DMS 273 (cell line): ENCODE data around the gene TMCC3.
"Not testable (repeated sequence)": the region's sequence is repeated elsewhere in the genome, so short reads cannot be mapped to it uniquely, and the experiment has no call there.

Experiments
- DNase-seq: peaks from one replicate; lab custom pipeline; 2025; ENCODE audit not compliant: unreplicated experiment; lab: John Stamatoyannopoulos, UW

TMCC3 gene

DNA sequence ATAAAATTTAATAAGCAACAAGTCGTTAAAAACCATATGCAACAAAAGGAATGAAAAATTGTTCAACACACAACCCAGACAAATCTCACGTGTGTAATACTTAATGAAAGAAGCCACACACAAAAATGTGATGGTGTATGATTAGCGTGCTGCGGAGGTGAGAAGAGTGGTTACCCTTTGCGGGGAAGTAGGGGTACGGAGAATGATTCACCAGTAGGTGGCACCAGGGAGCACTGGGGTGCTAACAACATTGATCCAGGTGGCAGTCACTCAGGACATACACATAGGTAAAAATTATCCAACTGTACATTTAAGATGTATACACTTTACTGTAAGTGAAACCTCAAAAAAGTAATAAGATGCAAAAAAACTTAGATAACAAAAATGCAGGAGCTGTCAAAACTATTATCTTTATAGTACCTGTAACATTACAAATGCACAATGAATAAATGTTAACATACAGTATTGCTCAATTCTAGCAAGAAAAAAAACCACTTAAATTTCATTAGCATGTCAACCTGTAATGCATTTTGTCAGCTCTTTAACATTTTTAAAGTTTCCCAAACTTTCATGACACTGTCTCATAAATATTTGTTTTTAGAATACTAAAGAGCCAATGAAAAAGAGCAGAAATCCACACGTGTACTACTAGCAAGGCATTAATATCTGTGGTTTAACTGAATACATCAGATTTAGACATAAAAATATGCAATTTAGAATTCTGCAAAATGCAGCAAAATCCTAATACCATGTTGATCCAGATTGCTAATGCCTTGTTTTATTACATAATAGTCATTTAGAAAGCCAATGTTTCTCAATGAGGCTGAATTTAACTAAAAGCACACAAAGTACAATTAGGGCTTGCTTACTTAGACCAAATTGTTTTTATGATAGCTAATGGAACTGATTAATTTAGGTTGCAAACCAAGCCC, 46.7 kb downstream of the TMCC3 start:
- peak; percentile 20 for DNase-seq

DNA sequence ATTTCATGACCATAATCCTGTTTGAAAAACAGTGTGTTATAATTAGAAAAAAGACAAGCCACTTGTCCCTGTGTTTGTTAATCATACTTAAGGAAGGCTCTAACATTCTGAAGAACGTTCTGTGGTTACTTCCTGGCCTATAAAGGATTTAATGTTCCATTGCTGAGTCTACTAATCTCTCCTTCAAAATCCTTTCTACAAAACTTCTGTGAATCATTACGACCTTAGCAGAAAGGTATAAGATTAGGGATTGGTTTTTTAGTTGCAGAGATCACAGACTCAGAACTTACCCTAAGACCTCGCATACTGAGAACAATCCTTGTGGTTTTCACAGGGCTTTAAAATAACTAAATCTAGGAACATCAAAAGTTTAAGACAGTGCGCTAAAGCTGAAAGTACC, 48.3 kb downstream of the TMCC3 start:
- DNase-seq, result no peak

DNA sequence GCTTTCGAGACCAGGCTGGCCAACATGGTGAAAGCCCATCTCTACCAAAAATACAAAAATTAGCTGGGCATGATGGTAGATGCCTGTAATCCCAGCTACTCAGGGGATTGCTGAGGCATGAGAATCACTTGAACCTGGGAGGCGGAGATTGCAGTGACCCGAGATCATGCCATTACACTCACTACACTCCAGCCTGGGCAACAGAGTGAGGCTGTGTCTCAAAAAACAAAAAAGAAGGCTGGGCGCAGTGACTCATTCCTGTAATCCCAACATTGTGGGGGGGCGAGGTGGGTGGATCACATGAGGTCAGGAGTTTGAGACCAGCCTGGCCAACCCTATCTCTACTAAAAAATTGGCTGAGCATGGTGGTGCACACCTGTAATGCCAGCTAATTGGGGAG, 49.0 kb downstream of the TMCC3 start:
- not testable (repeated sequence) for DNase-seq

DNA sequence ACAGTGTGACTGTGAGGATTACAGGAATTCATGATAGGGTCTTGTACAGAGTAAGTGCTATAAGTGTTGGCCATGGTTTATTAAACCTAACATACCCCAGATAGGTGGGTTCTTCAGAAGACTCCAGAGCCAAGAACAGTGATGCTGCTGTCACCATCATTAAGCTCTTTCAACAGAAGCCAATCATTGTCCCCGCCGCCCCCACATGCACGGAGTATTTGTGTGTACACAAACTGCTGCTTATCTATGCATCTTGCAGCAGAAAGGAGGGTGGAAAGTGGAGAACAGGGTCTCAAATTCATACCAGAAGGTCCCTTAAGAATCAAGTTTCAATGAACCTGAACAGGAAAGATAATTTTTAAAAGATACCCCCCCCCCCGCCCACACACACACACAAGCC, 51.2 kb downstream of the TMCC3 start:
- no peak for DNase-seq

DNA sequence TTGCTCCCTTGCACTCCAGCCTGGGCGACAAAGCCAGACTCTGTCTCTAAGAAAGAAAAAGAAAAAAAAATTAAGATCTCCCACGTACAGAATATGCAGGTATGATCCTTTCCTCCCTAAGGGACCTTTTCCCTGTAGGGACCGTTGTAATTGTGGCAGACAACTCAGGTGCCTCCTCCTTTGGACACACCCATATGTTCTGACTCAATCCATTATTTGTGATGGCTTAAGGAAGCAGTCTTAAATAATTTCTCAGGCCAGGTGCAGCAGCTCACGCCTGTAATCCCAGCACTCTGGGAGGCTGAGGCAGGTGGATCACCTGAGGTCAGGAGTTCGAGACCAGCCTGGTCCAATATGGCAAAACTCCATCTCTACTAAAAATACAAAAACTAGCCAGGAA, 53.1 kb downstream of the TMCC3 start:
- no peak for DNase-seq

DNA sequence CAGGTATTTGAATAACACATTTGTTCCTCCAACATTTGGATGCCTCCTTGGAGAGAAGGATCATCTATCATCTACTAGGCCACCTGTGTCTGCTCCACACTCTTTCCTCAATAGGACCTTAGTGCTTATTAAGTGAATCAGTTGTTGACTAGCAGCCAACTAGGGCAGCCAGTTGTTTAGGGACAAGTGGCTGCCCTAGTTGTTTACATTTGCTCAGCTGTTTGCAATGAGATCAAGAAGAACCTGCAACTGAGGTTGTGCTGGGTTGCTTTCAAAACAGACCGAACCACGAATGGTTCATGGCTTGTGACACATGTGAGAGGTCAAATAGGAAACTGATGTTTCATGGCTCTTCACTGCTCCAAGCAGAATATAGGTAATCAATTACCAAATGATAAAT, 53.8 kb downstream of the TMCC3 start:
- DNase-seq, result no peak

DNA sequence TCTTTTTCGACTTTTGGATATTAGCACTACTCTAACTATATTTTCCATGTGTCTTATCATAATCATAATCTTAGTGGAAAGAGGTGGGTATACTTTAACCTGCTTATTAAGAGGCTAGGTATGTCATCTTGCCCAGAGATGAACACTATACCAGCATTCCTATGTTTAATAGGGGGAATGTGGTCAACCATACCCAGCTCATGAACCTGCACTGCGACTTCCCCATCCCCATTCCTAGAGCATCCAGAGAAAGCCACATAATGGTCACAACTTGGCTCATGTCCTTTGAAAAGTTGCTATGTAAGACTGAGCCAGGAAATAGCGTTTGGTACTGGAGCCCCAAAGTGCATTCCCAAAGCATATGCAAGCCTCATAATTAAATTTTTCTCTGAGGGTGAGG, 55.2 kb downstream of the TMCC3 start:
- no peak for DNase-seq

DNA sequence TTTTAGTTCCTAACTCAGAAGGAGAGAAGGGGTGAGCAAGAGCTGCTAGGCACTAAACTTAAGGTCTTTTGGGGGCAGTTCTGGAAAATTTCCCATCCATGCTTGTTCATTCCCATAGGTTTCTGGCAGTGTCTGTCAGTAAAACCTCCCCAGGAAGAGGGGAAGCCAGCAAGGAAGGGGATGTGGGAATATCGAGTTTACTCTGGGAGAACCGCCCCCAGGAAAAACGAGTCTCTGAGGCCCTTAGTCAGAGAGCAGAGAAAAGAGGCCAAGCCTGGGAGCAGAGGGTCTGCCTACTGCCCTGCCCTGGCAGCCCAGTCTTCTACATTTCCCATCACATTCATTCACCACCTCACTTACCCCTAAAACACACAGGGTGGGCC, 55.9 kb downstream of the TMCC3 start:
- DNase-seq, result no peak

DNA sequence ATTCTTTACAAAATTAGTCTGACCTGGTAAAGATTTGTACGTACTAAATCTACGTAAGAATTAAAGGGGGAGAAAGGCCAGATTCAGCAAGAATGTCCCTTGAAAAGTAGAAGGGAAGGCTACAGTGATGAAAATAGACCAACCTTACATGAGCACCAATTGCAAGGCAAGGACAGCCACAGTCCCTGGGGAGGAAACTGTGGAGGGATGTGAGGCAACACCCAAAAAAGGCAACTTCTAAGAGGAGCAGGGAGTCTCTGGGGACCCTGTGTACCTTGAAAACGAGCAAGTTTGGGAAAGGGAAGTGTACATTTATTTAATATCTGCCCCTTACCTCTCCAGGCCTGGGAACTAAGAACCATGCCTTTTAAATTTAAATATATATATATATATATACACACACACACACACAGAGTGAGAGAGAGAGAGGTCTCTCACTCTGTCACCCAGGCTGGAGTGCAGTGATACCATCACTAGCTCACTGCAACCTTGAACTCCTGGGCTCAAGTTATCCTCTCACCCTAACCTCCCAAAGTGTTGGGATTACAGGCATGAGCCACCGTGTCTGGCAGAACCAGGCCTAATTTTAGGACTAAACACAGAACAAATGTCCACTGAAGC, 56.4 kb downstream of the TMCC3 start:
- no peak for DNase-seq

DNA sequence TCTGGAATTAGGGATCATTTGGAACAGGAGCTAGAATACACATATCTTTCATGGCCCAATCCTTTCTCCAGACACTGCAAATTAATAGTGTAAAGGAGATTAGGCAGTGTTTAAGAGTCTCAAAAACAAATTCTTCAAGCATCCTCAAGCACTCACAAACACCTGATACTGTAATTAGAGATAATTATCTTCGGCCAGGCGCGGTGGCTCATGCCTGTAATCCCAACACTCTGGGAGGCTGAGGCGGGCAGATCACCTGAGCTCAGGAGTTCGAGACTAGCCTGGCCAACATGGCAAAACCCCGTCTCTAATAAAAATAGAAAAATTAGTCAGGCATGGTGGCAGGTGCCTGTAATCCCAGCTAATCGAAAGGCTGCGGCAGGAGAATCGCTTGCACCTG, 57.6 kb downstream of the TMCC3 start:
- not testable (repeated sequence) for DNase-seq

DNA sequence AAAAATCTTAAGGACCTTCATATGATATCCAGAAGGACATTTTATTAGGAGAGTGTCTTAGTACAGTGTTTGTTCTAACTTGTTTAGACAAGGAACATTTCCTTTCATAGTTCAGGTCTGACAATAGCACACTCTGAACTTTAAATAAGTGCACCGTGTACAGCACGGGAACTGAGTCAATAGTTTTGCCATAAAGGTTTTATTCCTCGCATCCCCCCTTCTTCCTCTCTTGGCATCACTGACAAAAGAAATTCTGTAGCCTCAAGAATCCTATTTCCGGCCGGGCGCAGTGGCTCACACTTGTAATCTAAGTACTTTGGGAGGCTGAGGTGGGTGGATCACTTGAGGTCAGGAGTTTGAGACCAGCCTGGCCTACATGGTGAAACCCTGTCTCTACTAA, 58.3 kb downstream of the TMCC3 start:
- DNase-seq, result no peak

DNA sequence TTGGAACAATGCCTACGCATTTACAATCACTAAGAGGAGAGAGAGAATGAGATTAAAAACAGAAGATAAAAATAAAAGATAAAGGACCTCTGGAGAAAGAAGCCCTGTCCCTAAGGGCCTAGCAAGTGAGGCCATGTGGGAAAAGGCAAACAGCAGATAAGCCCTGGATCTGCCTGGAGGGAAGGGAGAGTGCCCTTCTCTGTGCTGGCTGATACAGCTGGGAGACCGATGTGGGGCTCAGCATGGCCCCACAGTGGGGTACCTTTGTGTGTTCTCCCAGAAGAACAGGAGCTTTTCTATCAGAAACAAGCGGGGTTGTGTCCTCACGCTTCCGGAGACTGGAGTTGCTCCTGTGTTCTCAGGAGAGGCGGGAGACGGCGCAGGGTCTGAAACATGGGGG, 59.9 kb downstream of the TMCC3 start:
- no peak for DNase-seq

DNA sequence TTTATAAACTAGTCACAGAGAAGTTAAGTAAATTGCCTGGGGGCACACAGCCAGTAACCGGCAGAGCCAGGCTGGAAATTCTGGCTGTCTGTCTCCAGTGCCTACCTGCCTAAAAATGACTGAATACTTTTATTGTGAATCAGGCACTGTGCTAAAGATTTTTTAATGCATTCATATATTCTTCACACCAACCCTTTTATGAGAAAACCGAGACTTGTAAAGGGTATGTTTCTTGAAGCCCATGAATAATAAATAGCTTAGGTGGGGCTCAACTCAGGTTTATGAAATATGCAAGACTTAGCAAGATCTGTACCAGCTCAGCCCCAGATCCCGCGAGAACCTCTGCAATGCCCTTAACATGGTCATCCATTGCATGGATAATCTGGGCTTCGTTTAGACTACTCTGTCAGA, 60.8 kb downstream of the TMCC3 start:
- no peak for DNase-seq

DNA sequence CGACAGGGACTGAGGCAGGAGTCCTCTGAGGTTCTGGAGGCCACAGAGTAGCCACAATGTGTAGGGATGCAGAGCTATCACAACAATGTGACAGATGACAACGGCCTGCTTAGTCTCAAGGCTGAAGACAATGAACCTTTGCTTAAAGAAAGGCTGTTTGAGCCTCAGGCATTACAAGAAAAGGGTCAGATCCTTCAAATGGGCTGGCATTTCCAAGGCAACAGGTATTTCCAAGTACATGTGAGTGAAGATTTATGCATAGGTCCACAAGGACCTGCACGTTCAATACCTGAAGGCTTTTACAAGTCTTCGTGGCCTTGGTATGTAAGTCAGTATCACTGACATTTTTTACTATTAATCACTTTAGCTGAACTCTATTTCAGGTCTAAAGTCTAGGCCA, 62.0 kb downstream of the TMCC3 start:
- DNase-seq, result no peak

DNA sequence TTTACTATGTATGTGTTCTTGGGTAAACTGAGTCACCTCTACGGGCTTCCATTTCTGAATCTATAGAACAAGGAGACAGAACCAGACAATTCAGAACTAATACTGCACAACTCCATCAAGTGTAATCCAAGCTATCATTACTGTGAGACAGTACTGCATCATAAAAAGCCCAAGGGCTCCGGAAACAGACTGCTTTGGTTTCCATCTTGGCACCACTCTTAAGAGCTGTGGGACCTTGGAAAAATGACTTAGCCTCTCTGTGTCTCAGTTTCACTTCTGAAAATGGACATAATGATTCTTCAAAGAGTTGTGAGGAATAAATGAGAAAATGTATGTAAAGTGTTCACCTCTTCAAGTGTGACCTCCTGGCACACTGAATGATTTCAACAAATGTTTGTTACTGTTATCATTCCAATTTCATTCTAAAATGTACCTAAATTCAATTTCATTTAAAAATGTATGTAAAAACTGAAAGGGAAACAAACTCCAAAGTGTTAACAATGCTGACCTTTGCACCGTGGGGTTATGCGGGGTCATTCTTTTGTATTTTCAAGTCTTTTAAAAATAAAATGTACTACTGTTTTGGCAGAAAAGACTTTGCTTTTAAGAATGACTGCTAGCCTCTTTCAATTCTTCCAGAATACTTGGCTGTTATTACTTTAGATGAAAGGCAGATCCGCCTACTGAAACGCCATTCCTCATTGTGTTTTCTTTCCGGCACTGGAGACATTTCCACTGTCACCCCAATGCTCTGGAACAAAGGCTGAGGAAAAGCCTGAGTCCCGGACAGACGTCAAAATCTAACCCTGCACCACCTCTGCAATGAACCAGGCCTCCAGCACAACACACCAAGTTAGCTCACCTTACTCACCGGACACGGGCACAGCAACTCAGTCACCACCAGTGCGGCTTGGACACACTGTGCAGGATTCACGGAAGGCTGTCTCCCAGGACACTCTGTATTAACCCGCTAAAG, 62.8 kb downstream of the TMCC3 start:
- no peak for DNase-seq

DNA sequence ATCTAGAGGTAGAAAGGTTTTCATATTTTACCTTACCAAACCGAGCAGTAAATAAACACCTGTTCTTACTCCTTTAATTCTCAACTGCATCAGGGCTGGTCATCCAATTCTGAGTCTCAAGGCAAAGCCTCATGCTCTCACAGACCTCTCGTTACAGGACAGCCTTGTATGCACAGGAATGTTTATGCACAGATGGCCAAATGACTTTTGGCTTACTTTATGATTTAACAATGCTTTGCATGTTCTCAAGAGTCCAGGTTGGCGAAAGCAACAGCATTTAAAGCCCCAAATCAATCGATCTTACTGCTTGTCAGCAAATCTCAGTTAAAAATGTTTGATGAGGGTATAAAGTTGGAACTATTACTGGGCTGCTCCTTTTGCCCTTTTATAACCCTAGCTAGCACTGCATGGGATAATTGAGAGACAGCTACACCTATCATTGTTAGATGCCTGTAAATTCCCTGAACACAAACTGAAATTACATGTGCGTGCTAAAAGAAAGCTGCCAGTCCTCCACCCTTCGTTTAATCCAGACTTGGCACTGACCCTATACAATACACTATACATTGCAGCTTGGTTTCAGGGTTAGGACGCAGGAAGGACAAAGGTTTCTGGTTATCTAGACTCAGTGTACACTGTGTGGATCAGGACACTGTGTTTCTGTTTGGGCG, 63.6 kb downstream of the TMCC3 start:
- DNase-seq, result peak; percentile 13

DNA sequence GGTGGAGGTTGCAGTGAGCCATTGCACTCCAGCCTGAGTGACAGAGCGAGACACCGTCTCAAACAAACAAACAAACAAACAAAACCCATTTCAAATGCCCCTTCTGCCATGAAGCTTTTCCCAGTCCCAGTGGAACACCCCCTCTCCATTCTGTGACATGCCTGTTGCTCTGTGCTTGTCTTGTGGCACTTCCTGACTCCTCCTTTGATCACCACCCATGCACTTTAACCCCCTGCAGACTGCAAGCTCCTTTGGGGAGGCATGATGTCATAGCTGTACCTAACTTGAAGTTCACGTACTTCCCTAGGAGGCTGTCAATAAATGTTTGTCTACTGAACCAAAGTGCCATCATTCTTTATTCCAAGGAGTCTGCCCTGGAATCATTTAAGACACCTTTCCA, 64.7 kb downstream of the TMCC3 start:
- DNase-seq, result no peak

DNA sequence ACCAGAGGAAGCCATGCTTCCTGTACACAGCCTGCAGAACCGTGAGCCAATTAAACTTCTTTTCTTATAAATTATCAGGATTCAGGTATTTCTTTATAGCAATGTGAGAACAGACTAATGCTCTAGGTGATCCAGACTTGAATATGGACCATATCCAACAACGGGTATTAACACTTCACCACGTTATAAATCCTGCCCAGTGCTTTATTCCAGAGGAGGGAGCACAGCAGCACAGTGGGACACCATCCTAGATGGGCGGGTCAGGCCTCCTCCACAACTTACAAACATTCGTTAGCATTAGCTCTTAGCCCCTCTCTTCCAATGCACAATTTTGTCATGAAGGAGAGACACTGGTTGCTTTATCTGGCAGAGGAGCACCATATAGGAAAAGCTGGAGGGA, 66.0 kb downstream of the TMCC3 start:
- no peak for DNase-seq

DNA sequence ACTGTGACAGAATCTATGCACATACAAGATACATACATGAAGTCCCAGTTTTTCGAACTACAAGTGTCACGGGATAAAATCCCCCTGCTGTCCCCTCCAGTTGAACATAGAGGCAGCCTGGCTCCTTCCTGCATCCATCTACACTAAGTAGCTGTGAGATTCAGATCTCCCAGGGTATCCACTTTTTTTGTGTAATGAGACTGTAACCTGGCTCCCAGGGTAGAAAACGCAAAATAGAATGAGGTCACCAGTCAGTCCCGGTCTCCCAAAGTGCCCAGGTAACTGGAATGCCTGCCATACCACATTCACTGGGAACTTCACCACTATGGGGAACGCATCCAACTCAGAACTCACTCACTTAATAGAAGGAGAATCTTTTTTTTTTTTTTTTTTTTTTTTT, 67.8 kb downstream of the TMCC3 start:
- DNase-seq, result no peak

DNA sequence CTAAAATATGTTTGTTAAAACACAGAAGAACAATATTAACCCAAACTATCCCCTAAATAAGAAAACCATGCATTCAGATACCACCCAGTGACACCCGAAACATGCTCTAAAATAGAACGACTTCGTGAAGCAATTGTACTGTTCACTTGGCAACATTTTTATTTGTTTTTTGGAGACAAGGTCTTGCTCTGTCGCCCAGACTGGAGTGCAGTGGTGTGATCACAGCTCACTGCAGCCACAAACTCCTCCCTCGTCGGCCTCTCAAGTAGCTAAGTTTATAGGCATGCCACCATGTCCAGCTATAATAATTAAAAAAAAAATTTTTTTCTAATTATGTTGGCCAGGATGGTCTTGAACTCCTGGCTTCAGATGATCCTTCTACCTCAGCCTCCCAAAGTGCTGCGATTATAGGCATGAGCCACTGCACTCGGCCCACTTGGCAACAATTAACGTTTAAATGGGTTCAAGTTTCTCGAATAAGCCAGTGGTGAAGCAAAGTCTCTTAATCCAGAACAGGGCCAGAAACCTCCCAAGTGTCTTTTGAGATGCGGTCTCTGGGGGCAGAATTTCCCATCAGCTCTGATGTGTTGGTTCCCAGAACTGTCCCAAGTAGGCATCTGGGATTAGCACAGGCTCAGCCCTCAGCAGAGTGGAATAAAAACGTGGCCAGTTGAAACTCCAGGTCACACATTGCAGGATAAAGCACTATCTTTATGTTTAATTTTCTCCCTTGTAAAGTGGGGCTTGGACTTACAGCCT, 74.5 kb downstream of the TMCC3 start:
- no peak for DNase-seq
